Muscle layer of duodenum (tissue), 2 donors: ENCODE results near the gene SERPINB6.
A peak's percentile ranks its signal among the peaks of the same experiment; 100 is the strongest.
"Not testable (repeated sequence)": the region's sequence is repeated elsewhere in the genome, so short reads cannot be mapped to it uniquely, and the experiment has no call there.

Experiments used
- H3K27ac ChIP-seq: one replicate; pipeline ENCODE4 v1.7.0; 2013; ENCODE audit warnings: mild to moderate bottlenecking, low read length
- H3K27me3 ChIP-seq: one replicate; pipeline ENCODE4 v1.7.0; 2013; ENCODE audit warnings: low read depth, mild to moderate bottlenecking, control low read depth, low read length
- H3K36me3 ChIP-seq, 2 donors: one replicate each; pipeline ENCODE4 v1.7.0; 2013; ENCODE audit warnings: low read length in 2 of 2, control low read depth in 1 of 2, mild to moderate bottlenecking in 1 of 2; ENCODE audit not compliant: insufficient read depth in 2 of 2, control insufficient read depth in 1 of 2
- H3K4me1 ChIP-seq, 2 donors: one replicate each; pipeline ENCODE4 v1.7.0; 2013; ENCODE audit warnings: low read length in 2 of 2, mild to moderate bottlenecking in 2 of 2, control low read depth in 1 of 2, moderate library complexity in 1 of 2; ENCODE audit not compliant: insufficient read depth in 2 of 2, control insufficient read depth in 1 of 2
- H3K4me3 ChIP-seq, 2 donors: one replicate each; pipeline ENCODE4 v1.7.0; 2013; ENCODE audit warnings: low read length in 2 of 2, low read depth in 1 of 2, mild to moderate bottlenecking in 1 of 2
- H3K9me3 ChIP-seq, 2 donors: one replicate each; pipeline ENCODE4 v1.7.0; 2013; ENCODE audit warnings: low read length in 2 of 2, control low read depth in 1 of 2, mild to moderate bottlenecking in 1 of 2; ENCODE audit not compliant: control insufficient read depth in 1 of 2
- donor health status: healthy.

SERPINB6 gene

DNA sequence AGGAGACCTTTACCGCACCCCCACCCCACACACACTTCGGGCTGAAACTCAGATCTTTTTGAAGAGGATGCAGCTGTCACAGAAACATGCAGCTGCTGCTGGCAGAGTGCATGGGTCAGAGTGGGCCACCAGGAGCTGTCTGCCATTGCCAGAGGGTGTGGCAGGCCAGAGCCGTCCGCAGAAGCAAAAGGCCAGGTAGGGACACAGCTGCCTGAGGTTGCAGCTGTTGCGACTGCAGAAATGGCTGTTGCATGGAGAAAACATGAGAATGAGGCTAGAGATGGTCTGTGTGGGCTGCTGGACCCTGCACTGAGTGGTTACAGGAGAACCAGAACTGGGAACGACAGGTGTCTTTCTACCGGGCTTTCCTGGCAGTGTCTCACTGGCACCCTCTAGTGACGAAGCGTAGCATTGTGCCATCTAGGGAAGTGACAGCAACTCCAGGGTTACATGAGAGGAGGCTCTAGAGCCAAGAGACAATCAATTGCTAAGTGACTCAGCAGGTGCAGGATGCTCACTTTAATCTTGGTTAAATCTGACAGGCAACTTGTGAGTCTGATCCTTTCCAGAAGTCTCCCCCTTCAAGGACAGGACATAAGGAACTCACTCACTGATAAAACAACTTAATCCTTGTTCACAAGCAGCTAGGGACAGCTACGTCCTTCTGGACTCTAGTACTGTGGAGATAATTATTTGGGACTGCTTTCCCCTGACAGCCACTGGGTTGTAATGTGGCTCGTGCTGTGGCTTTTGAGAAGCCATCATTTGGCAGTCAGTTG is 39.2 kb downstream of the SERPINB6 start:
- H3K4me3 ChIP-seq: peak overlapping the region in 1 of 2 donors; percentile 28
- no peaks in the 10 kb centered on the region for H3K27me3 ChIP-seq
- no peaks in the 10 kb centered on the region for H3K36me3 ChIP-seq
- H3K27ac ChIP-seq: no peak overlapping the region
- peaks cover 0 to 4% of the 10 kb centered on the region in 2 donors for H3K4me1 ChIP-seq
- no peaks in the 10 kb centered on the region for H3K9me3 ChIP-seq

DNA sequence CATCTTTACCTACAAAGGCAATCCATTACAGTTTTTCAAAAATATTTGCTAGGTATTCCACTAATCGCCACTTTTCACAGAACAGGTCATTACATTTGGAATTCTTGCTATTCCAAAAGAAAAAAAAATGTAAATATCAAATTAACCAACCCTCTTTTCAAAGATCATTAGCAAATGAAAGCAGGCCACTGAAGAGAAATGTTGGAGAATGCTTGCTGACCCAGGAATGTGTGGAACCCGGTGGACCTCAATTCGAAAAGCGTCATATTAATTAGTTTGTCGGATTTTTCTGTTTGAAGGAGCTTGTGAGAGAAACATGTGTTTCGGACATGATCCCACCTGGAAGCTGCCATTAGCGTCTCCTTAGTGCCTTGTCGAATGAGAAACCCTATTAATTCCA is 40.3 kb downstream of the SERPINB6 start:
- no peak overlapping the region for H3K4me3 ChIP-seq
- H3K27me3 ChIP-seq: no peaks in the 10 kb centered on the region
- no peak overlapping the region for H3K27ac ChIP-seq
- H3K4me1 ChIP-seq: peaks cover 0 to 4% of the 10 kb centered on the region in 2 donors
- H3K36me3 ChIP-seq: no peaks in the 10 kb centered on the region
- H3K9me3 ChIP-seq: no peaks in the 10 kb centered on the region

DNA sequence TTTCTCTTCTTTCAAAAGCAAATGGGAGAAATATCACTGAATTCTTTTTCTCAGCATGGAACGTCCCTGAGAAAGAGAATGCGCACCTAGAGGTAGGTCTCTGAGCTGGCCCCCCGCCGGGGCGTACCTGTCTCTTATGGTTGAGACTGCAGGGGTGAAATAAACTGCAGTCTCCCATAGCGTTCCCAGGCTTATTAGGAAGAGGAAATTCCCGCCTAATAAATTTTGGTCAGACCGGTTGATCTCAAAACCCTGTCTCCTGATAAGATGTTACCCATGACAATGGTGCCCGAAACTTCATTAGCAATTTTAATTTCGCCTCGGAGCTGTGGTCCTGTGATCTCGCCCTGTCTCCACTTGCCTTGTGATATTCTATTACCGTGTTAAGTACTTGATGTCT is 43.4 kb downstream of the SERPINB6 start:
- not testable (repeated sequence) for H3K27me3 ChIP-seq, H3K27ac ChIP-seq, H3K36me3 ChIP-seq, H3K4me3 ChIP-seq, H3K4me1 ChIP-seq, H3K9me3 ChIP-seq

DNA sequence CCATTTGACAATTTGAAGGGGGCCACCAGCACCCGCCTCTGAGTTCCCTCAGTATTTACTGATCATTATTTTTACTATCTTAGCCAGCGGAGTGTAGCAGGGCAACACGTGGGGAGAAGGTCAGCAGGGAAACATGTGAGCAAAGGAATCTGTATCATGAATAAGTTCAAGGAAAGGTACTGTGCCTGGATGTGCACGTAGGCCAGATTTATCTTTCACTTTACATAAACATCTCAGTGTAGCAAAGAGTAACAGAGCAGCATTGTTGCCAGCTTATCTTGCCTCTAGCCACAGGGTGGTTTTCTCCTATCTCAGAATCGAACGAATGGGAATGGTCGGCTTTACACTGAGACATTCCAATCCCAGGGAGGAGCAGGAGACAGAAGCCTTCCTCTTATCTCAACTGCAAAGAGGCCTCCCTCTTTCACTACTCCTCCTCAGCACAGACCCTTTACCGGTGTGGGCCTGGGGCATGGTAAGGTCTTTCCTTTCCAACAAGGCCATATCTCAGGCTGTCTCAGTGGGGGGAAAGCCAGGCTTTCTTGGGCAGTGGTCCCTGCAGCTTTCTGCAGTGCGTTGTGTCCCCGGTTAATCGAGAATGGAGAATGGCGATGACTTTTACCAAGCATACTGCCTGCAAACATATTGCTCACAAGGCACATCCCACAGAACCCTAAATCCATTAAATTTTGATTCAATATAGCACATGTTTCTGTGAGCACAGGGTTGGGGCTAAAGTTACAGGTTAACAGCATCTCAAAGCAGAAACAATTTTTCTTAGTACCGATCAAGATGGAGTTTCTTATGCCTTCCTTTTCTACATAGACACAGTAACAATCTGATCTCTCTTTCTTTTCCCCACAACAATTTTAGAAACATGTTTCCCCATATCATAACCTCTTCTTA is 45.3 kb downstream of the SERPINB6 start:
- not testable (repeated sequence) for H3K4me3 ChIP-seq, H3K27me3 ChIP-seq

DNA sequence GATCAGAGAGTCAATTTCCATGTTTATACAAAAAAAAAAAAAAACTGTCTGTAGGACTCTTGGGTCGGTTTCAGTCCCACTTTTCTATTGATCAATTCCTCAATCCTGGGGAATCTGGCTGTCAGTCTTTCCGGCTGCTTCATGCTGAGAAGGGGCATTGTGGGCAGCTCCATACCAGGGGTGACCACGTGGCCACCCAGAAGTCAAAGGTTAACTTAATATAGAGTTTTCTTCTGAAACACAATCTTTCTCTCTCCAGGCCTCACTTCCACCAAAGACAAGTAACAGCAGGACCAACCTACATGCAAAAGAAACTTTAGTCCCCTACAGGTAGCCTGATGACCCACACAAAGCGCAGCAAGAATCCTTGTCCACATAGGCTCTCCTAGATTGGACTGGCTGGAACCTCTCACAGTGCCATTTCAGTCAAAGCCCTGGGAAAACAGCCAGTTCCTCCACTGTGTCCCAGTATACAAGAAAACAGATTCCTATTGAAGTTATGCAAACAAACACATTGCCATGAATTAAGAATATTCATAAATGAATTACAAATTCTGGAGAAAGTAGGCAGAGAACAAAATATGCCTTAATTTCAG is 49.7 kb downstream of the SERPINB6 start:
- Histone ChIP-seq H3K36me3 (no peaks in the 10 kb centered on the region), H3K27me3 (no peaks in the 10 kb centered on the region), H3K9me3 (no peaks in the 10 kb centered on the region), H3K4me3 (no peak overlapping the region), H3K4me1 (peaks cover 0 to 4% of the 10 kb centered on the region in 2 donors), H3K27ac (no peak overlapping the region)

More for the DNA sequence above, 45.3 kb downstream of the SERPINB6 start:
- H3K27ac ChIP-seq, H3K36me3 ChIP-seq, H3K9me3 ChIP-seq, H3K4me1 ChIP-seq: not testable (repeated sequence)

DNA sequence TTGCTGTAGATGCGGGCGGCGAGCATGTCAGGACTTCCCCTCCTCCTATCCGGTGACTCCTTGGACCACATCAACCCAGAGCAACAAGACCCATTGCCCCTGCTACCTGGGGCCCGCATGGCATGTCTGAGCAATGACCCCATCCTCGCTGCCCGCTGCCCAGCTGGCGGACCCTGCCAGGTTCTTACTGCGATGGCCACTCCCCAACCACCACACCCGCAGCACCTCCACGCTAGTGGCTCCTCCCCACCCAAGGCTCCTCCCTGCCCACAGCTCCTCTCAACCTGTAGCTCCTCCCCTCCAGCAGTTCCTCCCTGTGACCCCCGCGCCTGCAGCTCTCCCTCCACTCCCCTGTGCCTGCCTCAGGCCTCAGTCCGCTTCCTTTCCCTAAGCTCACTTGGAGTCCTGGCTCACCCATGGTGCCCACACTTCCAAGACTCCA is 50.7 kb downstream of the SERPINB6 start:
- no peak overlapping the region for H3K4me3 ChIP-seq
- H3K4me1 ChIP-seq: peaks cover 0 to 6% of the 10 kb centered on the region in 2 donors
- H3K36me3 ChIP-seq: no peaks in the 10 kb centered on the region
- H3K27ac ChIP-seq: no peak overlapping the region
- no peaks in the 10 kb centered on the region for H3K27me3 ChIP-seq
- H3K9me3 ChIP-seq: no peaks in the 10 kb centered on the region

DNA sequence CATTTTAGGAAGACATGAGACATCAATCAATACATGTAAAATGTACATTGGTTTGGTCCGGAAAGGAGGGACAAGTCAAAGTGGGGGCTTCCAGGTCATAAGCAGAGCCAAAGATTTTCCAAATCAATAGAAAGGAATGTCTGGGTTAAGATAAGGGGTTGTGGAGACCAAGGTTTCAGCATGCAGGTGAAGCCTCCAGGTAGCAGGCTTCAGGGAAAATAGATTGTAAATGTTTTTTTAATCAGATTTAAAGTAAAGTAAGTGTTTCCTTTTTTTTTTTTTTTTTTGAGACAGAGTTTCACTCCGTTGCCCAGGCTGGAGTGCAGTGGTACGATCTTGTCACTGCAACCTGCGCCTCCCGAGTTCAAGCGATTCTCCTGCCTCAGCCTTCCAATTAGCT is 51.5 kb downstream of the SERPINB6 start:
- Histone ChIP-seq H3K36me3 (no peaks in the 10 kb centered on the region), H3K4me3 (no peak overlapping the region), H3K9me3 (no peaks in the 10 kb centered on the region), H3K4me1 (peaks cover 0 to 6% of the 10 kb centered on the region in 2 donors), H3K27ac (no peak overlapping the region), H3K27me3 (no peaks in the 10 kb centered on the region)

DNA sequence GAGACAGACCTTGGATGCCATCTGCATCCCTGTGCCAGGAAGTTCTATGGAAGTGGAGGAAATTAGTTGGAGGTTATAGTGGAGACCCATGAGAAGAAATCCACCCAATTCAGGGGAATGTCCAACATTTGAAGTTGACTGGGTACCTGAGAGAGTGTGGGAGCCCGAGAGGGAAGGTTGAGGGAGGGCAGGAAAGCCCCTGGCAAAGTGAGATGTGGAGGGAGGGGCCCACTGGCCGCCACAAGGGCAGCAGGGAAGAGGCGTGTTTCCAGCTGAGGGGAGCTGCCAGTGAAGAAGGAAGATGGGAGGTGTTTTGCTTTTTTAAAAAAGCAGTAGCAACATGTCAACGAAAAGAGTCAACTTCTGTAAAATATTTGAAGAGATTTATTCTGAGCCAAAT is 52.0 kb downstream of the SERPINB6 start:
- H3K4me1 ChIP-seq: peaks cover 0 to 6% of the 10 kb centered on the region in 2 donors
- no peak overlapping the region for H3K27ac ChIP-seq
- no peak overlapping the region for H3K4me3 ChIP-seq
- H3K27me3 ChIP-seq: no peaks in the 10 kb centered on the region
- H3K36me3 ChIP-seq: no peaks in the 10 kb centered on the region
- no peaks in the 10 kb centered on the region for H3K9me3 ChIP-seq

DNA sequence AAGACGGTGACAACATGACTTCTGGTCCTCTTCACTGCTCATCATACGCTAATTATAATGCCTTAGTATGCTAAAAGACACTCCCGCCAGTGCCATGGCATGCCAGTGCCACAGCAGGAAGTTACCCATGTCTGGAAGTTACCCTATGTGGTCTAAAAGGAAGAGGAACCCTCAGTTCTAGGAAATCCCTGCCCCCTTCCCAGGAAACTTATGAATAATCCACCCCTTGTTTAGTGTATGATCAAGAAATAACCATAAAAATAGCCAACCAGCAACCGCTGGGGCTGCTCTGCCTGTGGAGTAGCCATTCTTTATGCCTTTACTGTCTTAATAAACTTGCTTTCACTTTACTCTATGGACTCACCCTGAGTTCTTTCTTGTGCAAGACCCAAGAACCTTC is 52.4 kb downstream of the SERPINB6 start:
- Histone ChIP-seq H3K9me3 (no peaks in the 10 kb centered on the region), H3K36me3 (no peaks in the 10 kb centered on the region), H3K4me3 (no peak overlapping the region), H3K27ac (no peak overlapping the region), H3K27me3 (no peaks in the 10 kb centered on the region), H3K4me1 (peaks cover 0 to 6% of the 10 kb centered on the region in 2 donors)

DNA sequence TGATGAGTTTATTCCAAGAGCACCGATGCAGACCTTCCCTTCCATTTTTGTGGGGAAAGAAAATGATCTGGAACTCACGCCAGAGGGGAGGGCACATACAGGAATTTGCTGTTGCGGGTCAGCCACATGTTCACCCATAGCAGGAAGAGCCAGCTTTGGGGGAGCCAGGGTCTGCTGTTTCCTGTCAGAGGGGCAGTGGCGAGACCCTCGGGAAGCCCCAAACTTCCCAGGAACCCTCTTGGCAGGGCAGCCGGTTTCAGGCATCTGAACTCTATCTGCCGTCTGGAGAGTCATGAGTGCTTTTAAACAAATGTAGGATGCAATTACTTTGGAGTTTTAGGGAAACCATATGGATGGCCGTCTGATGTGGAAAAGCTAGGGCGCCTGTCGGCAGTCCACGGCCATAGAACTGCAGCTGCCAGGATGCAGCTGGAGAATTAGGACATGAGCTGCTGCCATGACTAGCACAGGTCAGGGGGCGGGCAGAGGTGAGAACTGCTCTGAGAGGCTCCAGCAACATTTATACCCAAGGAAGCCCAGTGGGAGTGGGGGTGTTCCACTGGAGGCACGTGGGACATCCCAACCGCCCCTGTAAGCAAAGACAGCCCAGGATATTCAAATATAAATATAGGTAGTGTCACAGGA is 53.4 kb downstream of the SERPINB6 start:
- Histone ChIP-seq H3K27ac (no peak overlapping the region), H3K4me1 (peaks cover 0 to 6% of the 10 kb centered on the region in 2 donors), H3K4me3 (no peak overlapping the region), H3K27me3 (no peaks in the 10 kb centered on the region), H3K36me3 (no peaks in the 10 kb centered on the region), H3K9me3 (no peaks in the 10 kb centered on the region)

DNA sequence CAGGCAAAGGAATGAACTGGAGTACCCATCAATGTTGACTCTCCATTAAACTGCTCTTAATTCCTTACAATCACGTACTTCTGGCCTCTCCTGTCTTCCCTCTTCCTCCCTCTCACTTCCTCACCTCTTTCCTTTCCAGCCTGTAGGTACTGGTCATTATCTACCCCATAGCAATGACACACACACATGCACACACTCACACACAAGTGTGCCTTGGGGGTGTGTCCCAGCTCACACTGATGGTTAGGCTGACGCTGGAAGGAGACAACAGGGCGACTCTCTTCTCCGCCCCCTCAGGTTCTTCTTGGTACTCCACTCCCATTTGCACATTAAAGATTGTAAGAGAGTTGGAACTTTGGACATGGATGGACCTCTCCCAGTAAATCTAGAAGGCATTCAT is 54.3 kb downstream of the SERPINB6 start:
- no peaks in the 10 kb centered on the region for H3K27me3 ChIP-seq
- H3K4me1 ChIP-seq: peaks cover 0 to 6% of the 10 kb centered on the region in 2 donors
- H3K27ac ChIP-seq: no peak overlapping the region
- no peaks in the 10 kb centered on the region for H3K9me3 ChIP-seq
- H3K36me3 ChIP-seq: no peaks in the 10 kb centered on the region
- H3K4me3 ChIP-seq: no peak overlapping the region
